NCI-H526 (cell line): ENCODE data around the gene NCEH1.
"Not testable (repeated sequence)": the region's sequence is repeated elsewhere in the genome, so short reads cannot be mapped to it uniquely, and the experiment has no call there.

Experiments
- DNase-seq, 2 experiments: peaks; one replicate each; lab custom pipeline; 2025; lab: John Stamatoyannopoulos, UW

The NCEH1 gene

GRCh38 chr3:172609750-172610149 lies 101.1 kb downstream of the NCEH1 start:
- no peak for DNase-seq

GRCh38 chr3:172608575-172608974 lies 102.3 kb downstream of the NCEH1 start:
- no peak for DNase-seq

DNA sequence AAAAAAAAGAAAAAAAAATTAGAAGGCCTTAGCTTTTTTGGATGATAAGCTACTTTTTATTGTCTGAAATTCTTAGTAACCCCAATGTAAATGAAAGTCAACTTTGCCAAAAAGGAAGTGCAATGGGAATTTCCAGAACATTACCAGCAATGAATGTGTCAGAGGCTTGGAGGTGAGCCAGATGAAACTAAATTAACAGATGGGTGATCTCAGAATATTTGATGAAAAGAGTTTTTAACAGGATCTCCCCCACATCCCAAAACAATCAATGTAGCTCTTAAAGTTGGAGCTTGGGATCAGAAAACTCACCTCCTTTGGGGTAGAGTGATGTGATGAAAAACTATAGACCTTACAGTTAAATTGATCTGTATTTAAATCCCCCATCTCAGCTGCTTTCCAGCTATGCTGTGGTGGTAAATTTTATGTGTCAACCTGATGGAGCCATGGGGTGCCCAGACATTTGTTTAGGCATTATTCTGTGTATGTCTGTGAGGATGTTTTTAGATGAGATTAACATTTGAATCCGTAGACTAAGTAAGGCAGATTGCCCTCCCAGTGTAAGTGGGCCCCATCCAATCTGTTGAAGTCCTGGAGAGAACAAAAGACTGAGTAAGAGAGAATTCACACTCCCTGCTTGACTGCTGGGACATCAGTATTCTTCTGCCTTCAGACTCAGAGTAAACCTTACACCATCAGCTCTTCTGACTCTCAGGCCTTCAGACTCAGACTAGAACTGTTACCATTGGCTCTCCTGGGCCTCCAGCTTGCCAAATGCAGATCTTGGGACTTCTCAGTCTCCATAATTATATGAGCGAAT lies 103.4 kb downstream of the NCEH1 start:
- DNase-seq: no peak

- DNase-seq: no peak
Observed at GRCh38 chr3:172606021-172606420, 104.8 kb downstream of the NCEH1 start.

DNA sequence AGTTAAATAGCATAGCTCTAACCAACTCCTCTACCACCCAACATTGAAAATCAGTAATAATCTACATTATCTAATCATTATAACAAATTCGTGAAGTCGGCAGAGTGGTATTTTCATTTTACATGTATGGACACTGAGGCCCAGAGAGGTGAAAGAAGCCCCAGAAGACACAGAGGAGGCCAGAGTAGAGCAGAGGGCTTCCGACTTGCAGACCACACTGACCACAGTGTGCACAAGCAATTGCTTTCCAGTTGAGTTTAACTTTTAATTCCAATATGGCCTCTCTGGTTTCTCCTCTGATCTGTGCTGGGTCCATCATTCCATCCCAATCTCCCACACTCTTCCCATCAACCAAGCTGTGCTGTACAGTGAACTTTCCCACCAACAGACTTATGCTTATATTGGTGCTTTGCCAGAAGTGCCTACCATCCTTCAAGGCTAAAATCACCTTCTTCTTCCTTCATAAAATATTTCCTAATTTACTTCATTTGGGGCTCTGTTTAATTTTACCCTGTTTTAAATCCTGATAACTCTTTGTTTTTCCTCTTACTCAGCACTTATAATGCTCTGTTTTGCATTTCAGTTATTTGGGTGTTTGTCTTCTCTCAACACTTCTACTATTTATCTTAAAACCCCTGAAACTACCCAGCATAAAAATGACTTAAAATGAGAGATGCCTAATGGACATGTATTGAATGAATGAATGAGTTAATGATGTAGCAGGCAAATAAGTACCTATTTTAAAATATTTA lies 105.8 kb downstream of the NCEH1 start:
- no peak for DNase-seq

DNA sequence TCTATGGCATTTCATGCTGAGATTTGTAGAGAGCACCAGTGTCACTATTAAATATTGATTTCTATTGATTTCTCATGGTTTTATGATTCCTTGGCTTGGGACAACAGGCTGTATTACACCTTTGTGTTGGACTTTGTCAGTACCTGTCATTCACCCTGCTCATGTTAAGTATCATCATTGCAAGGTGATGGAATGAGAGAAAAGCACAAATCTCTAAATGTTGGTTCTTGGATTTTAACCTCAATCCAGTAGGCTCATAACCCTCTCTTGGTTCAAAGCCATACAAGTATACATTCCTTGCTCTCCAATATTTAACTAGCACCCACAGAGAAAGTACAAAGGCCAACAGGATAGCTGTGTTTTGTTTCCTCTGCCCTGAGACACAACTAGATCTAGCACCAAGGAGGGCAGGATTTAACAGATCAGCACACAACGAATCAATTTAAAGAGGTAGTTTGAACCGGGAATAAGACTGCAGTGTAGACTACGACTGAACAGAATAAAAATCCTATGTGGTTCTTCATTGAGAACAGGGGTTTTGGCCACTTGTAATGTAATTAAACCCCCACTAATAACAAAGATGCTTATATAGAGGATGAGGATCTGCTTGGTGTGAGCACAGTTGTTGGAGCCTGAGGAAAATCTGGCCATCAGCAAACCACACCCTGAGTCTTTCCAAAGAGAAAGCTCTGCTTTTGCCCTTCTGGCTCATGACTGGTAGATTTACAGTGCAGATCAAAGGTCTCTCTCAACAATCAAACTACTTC lies 109.6 kb downstream of the NCEH1 start:
- no peak for DNase-seq

DNA sequence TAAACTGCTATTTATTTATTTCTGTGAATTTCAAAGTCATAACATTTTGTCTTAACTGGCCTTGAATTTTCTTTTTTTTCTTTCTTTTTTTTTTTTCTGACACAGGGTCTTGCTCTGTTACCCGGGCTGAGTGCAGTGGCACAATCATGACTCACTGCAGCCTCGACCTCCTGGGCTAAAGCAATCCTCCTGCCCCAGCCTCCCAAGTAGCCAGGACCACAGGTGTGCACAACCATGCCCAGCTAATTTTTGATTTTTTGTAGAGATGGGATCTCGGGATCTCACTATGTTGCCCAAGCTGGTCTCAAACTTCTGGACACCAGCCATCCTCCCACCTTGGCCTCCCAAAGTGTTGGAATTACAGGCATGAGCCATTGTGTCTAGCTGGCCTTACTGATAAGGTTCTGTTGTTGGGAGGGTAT lies 110.2 kb downstream of the NCEH1 start:
- DNase-seq: no peak

DNA sequence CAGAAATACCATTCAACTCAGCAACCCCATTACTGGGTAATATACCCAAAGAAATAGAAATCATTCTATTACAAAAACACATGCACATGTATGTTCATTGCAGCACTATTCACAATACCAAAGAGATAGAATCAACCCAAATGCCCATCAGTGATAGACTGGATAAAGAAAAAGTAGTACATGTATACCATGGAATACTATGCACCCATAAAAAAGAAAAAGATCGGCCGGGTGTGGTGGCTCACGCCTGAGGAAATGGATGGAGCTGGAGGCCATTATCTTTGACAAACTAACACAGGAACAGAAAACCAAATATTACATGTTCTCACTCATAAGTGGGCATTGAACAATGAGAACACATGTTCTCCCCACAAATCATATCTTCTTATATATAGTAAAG lies 112.0 kb downstream of the NCEH1 start:
- DNase-seq: no peak

DNA sequence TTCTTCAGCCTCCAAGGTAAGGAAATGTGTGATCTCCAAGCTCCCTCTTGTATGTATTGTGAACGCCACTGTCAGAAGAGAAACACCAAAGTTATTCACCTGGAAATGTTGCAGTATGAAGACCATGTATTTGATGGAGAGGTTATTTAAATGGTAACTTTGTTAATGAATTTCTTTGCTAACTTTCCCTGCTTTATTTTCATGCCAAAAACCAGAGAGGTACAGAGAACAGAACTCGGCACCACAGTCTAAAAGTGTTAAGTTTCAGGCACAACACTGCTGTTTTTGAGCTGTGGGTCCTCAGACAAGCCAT lies 114.5 kb downstream of the NCEH1 start:
- no peak for DNase-seq

GRCh38 chr3:172595664-172596393 lies 115.0 kb downstream of the NCEH1 start:
- DNase-seq: peak in 1 of 2 experiments; percentile 73

DNA sequence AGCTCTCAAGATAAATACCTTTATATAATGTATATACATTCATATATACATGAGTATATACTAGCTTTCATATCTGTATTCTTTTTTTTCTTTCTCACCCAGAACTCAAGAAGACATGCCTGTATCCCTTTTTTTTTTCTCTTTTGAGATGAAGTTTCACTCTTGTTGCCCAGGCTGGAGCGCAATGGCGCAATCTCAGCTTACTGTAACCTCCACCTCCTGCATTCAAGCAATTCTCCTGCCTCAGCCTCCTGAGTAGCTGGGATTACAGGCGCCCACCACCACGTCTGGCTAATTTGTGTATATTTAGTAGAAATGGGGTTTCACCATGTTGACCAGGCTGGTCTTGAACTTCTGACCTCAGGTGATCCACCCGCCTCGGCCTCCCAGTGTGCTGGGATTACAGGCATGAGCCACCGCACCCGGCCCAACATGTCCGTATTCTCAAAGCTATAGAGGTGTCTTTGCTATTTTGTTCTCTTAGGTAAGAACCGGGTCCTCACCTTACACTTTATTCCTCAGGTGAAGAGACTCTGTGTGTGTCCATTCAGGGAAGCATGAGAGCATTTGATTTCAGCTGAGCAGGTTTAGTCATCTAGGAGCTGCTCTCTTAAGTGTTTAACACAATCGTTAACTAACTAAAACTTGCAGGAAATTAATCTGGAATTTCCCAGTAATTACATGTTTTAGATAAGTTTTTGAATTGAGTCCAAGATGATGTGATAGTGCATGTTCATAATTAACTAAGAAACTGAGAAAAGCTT lies 115.8 kb downstream of the NCEH1 start:
- not testable (repeated sequence) for DNase-seq

GRCh38 chr3:172592898-172593669 lies 117.8 kb downstream of the NCEH1 start:
- no peak for DNase-seq

- DNase-seq: no peak
Observed at GRCh38 chr3:172591876-172592771, 118.7 kb downstream of the NCEH1 start.

DNA sequence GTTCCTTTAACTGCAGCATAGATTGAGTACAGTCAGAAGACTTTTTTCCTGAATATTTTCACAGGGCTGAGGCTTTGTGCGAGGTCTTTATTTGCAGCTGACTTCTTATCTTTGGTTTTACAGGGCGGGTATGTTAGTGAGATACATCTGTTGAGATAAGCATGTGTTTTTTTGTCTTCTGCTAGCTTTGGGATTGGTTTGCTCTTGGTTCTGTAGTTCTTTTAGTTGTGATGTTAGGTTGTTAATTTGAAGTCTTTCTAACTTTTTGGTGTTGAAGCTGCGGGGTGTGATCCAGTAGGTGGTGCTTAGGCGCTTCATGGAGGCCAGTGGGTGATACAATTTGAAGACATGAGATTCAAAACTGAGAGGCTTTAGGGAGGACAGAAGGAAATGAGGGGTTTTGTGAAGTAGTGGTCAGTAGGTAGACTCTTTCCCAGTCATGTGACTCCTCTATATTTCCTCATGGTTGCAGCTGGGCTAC lies 119.7 kb downstream of the NCEH1 start:
- DNase-seq: no peak

GRCh38 chr3:172586436-172586835 lies 124.4 kb downstream of the NCEH1 start:
- no peak for DNase-seq

DNA sequence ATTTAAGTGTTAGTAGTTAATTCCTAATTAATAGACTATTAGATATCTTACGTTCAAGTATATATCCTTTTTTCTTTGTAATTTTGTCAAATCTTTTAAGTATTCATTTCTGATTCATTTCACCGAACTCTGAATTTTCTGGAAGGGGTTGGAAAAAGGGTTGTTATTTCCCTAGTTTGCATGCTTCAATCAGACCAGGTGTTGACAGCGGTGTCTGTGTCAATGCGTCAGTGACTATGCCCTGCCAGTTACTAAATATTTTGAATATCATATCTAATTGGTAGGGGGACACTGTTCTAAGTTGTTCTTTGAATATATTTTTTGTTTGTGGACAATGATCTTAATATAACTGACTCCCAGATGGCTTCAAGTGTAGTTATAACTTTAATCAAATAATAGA lies 124.9 kb downstream of the NCEH1 start:
- DNase-seq: peak in 1 of 2 experiments; percentile 10

DNA sequence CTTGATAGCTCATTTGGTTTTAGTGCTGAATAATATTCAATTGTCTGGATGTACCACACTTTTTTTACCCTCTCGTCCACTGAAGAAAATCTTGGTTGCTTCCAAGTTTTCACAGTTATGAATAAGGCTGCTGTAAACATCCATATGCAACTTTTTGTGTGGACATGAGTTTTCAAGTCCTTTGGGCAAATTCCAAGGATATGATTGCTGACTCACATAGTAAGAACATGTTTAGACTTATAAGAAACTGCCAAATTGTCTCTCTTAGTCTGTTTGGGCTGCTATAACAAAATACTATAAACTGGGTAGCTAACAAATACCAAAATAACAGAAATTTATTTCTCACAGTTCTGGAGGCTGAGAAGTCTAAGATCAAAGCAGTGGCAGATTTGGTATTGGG lies 128.2 kb downstream of the NCEH1 start:
- DNase-seq: no peak

DNA sequence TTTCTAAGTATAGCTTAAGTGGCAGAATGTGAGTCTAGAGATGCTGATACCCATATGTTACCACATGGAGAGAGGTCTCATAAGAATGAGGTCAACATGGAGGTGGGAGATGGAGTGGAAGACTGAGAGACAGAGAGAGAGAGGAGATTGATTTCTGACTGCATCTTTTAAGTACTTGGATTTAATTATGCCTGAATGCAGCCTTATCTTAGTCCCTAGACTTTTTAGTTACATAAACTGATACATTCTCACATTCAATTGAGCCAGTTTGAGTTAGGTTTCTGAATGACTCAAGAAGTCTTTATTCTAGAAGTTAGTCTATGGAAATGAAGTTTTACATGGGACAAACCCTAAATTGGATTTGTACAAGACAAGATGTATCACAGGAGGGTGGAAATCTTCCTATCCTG lies 129.1 kb downstream of the NCEH1 start:
- no peak for DNase-seq

- no peak for DNase-seq
Observed at GRCh38 chr3:172580680-172581401, 130.0 kb downstream of the NCEH1 start.
